ENCODE data around the gene TEX48.

TEX48 gene

GRCh38 chr9:114722081-114722621 lies 40.2 kb upstream of the TEX48 start:
- no peak for TF ChIP-seq ZFX (IDR thresholded peaks at IDR 0.05; ENCODE audit: borderline replicate concordance)
- TF ChIP-seq CTCF (IDR thresholded peaks at IDR 0.05): no peak
- no peak overlapping the region for H3K27ac ChIP-seq

GRCh38 chr9:114721491-114722079 lies 39.6 kb upstream of the TEX48 start:
- TF ChIP-seq CTCF (IDR thresholded peaks at IDR 0.05) (no peak), ZFX (IDR thresholded peaks at IDR 0.05; ENCODE audit: borderline replicate concordance) (no peak)
- no peak overlapping the region for H3K27ac ChIP-seq

GRCh38 chr9:114720086-114720676 lies 38.2 kb upstream of the TEX48 start:
- H3K27ac ChIP-seq: no peak overlapping the region

GRCh38 chr9:114719290-114719689 lies 37.3 kb upstream of the TEX48 start:
- no peak overlapping the region for H3K27ac ChIP-seq
- TF ChIP-seq CTCF (IDR thresholded peaks at IDR 0.05) (no peak), ZFX (IDR thresholded peaks at IDR 0.05; ENCODE audit: borderline replicate concordance) (no peak)

More at GRCh38 chr9:114720086-114720676, 38.2 kb upstream of the TEX48 start:
- no peak for TF ChIP-seq ZFX (IDR thresholded peaks at IDR 0.05; ENCODE audit: borderline replicate concordance)
- no peak for TF ChIP-seq CTCF (IDR thresholded peaks at IDR 0.05)

- no peak overlapping the region for H3K27ac ChIP-seq
- TF ChIP-seq CTCF (IDR thresholded peaks at IDR 0.05) (no peak), ZFX (IDR thresholded peaks at IDR 0.05; ENCODE audit: borderline replicate concordance) (no peak)
Measured at GRCh38 chr9:114718801-114719221, 36.8 kb upstream of the TEX48 start.

- no peak overlapping the region for H3K27ac ChIP-seq
- no peak for TF ChIP-seq ZFX (IDR thresholded peaks at IDR 0.05; ENCODE audit: borderline replicate concordance)
- no peak for TF ChIP-seq CTCF (IDR thresholded peaks at IDR 0.05)
Measured at GRCh38 chr9:114717908-114718486, 36.0 kb upstream of the TEX48 start.

- H3K27ac ChIP-seq: no peak overlapping the region
- TF ChIP-seq ZFX (IDR thresholded peaks at IDR 0.05; ENCODE audit: borderline replicate concordance): no peak
- no peak for TF ChIP-seq CTCF (IDR thresholded peaks at IDR 0.05)
Measured at GRCh38 chr9:114709636-114710035, 27.6 kb upstream of the TEX48 start.
